Testis (tissue), 2 donors: ENCODE data around the gene RGS6.

Experiments used
- POLR2A ChIP-seq: fragments of 450-650 bp; IDR thresholded peaks from one replicate; pipeline ENCODE4 v1.6.1; 2017; ENCODE audit warnings: antibody characterized with exemption, mild to moderate bottlenecking, moderate library complexity
- TF ChIP-seq, protein P1 (sequence below), 3 experiments: fragments of 450-650 bp in 2 of 3; fragments of 200-600 bp in 1 of 3; sonication (generic) in 1 of 3; IDR thresholded peaks; one replicate each; pipeline ENCODE4 v1.5.1; 2016 to 2019; ENCODE audit warnings: antibody characterized with exemption in 3 of 3, mild to moderate bottlenecking in 2 of 3, moderate library complexity in 1 of 3

DNA sequence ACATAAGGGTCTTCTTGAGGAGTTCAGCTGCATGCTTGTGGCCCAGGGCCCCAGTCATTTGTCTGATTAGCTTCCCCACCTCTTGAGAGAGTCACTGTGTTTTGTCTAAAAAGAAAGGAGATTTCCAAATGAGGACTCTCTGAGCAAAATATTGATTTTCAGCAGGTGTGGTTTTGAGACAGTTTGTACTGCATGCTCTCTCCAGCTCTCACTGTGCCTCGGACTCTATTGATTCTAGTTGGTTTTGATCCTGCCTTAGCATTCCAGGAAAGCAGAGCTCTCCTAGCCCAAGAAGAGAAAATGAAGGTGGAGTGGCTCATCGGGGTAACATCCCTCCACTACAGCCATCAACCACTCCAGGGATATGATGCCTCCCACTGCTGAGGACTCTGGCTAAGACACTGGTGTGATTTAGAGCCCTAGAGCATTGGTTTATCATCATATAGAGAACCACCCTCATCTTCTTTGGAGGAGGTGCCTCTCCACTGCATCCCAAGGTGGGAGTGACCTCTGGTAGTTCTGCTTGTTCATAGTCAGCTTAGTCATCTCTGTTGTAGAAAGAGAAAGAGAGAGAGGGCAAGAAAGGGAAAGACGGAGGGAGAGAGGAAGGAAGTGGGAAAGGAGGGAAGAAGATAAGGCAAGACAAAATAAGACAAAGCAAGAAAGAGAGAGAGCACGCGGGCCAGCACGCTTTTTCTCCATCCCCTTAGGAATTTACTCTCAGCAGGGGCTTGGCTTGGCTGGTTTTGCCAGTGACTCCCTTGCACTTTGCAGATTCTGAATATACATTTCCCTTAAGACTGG is 596.0 kb downstream of the RGS6 start:
- TF ChIP-seq, protein P1, sequence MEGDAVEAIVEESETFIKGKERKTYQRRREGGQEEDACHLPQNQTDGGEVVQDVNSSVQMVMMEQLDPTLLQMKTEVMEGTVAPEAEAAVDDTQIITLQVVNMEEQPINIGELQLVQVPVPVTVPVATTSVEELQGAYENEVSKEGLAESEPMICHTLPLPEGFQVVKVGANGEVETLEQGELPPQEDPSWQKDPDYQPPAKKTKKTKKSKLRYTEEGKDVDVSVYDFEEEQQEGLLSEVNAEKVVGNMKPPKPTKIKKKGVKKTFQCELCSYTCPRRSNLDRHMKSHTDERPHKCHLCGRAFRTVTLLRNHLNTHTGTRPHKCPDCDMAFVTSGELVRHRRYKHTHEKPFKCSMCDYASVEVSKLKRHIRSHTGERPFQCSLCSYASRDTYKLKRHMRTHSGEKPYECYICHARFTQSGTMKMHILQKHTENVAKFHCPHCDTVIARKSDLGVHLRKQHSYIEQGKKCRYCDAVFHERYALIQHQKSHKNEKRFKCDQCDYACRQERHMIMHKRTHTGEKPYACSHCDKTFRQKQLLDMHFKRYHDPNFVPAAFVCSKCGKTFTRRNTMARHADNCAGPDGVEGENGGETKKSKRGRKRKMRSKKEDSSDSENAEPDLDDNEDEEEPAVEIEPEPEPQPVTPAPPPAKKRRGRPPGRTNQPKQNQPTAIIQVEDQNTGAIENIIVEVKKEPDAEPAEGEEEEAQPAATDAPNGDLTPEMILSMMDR (IDR thresholded peaks at IDR 0.05): no peak
- TF ChIP-seq POLR2A: no peak
